Stimulated activated naive CD8-positive, alpha-beta T cell treated with anti-CD3 and anti-CD28 coated beads, Interleukin-15, Interleukin-2, amounts not matched to agents 100 ng/mL and 50 ng/mL, for 24 hours (primary cell): ENCODE measurements around the gene GABARAPL2.
A peak's percentile ranks its signal among the peaks of the same experiment; 100 is the strongest.

Source experiments
- H3K27ac Mint-ChIP-seq: one replicate; pipeline ENCODE4 v1.8.0; 2021; ENCODE audit warnings: mild to moderate bottlenecking, mixed read lengths
- H3K27me3 Mint-ChIP-seq: one replicate; pipeline ENCODE4 v1.8.0; 2021; ENCODE audit warnings: mixed read lengths
- H3K36me3 Mint-ChIP-seq: one replicate; pipeline ENCODE4 v1.8.0; 2021; ENCODE audit warnings: low read depth, mixed read lengths
- H3K4me1 Mint-ChIP-seq: one replicate; pipeline ENCODE4 v1.8.0; 2021; ENCODE audit warnings: low read depth, mixed read lengths
- H3K4me3 Mint-ChIP-seq: one replicate; pipeline ENCODE4 v1.8.0; 2021; ENCODE audit warnings: mild to moderate bottlenecking, mixed read lengths
- H3K9me3 Mint-ChIP-seq: one replicate; pipeline ENCODE4 v1.8.0; 2021; ENCODE audit warnings: mixed read lengths

Gene GABARAPL2

GRCh38 chr16:75593825-75594820 lies 27.9 kb downstream of the GABARAPL2 start:
- peak overlapping the region; percentile 3 for H3K4me3 Mint-ChIP-seq
- peak overlapping the region; percentile 72 for H3K27ac Mint-ChIP-seq
- H3K36me3 Mint-ChIP-seq, result peaks cover 27% of the 10 kb centered on the region
- no peaks in the 10 kb centered on the region for H3K27me3 Mint-ChIP-seq
- peaks cover 13% of the 10 kb centered on the region for H3K4me1 Mint-ChIP-seq
- no peaks in the 10 kb centered on the region for H3K9me3 Mint-ChIP-seq

- Mint-ChIP-seq H3K4me1 (peaks cover 10% of the 10 kb centered on the region), H3K36me3 (peaks cover 66% of the 10 kb centered on the region), H3K9me3 (peaks cover 9% of the 10 kb centered on the region), H3K27me3 (no peaks in the 10 kb centered on the region), H3K27ac (no peak overlapping the region), H3K4me3 (no peak overlapping the region)
Observed at GRCh38 chr16:75599452-75600277, 33.5 kb downstream of the GABARAPL2 start.

- Mint-ChIP-seq H3K4me1 (peaks cover 7% of the 10 kb centered on the region), H3K36me3 (peaks cover 64% of the 10 kb centered on the region), H3K4me3 (no peak overlapping the region), H3K9me3 (peaks cover 9% of the 10 kb centered on the region), H3K27me3 (no peaks in the 10 kb centered on the region), H3K27ac (no peak overlapping the region)
Observed at GRCh38 chr16:75603241-75603640, 37.1 kb downstream of the GABARAPL2 start.

GRCh38 chr16:75606507-75606906 lies 40.3 kb downstream of the GABARAPL2 start:
- Mint-ChIP-seq H3K27ac (no peak overlapping the region), H3K27me3 (no peaks in the 10 kb centered on the region), H3K4me3 (no peak overlapping the region), H3K9me3 (peaks cover 9% of the 10 kb centered on the region), H3K36me3 (peaks cover 61% of the 10 kb centered on the region), H3K4me1 (peaks cover 7% of the 10 kb centered on the region)

DNA sequence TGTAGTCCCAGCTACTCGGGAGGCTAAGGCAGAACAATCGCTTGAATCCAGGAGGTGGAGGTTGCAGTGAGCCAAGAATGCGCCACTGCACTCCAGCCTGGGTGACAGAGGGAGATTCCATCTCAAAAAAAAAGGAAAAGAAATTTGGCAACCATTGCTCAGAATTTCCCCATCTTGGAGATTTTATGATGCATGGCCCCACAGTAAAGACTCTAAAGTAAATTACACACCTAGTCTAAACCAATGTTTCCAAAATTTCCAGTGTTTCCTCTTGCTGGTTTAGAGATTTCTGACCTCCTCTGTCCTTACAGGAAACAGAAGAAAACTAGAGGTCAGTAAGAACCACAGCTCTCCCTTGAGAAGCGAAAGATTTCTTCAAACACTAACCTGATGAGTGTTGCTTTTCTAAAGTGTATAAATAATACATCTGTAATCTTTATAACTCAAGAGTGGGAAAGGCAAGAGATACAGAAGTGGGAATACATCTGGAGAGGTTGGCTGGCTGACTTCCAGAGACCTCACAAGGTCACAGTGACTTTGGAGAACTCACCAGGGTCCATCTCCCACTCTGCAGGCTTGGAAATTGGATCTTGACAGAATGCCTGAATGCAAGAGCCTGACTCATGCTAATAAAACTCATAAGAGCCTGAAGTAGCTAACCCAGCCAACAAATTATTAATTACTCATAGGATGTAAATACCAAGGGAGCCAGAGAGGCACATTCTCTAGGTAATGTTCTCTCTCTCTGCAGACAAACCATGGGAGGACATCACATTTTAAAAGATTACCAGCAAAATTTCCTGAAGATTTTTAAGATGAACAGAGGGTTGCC lies 48.1 kb downstream of the GABARAPL2 start:
- peaks cover 74% of the 10 kb centered on the region for H3K36me3 Mint-ChIP-seq

GRCh38 chr16:75615619-75616018 lies 49.4 kb downstream of the GABARAPL2 start:
- Mint-ChIP-seq H3K27ac (no peak overlapping the region), H3K9me3 (no peaks in the 10 kb centered on the region)

More for the DNA sequence above, 48.1 kb downstream of the GABARAPL2 start:
- no peaks in the 10 kb centered on the region for H3K27me3 Mint-ChIP-seq
- H3K4me3 Mint-ChIP-seq, result no peak overlapping the region
- no peak overlapping the region for H3K27ac Mint-ChIP-seq
- H3K4me1 Mint-ChIP-seq, result peaks cover 6% of the 10 kb centered on the region
- H3K9me3 Mint-ChIP-seq, result no peaks in the 10 kb centered on the region

DNA sequence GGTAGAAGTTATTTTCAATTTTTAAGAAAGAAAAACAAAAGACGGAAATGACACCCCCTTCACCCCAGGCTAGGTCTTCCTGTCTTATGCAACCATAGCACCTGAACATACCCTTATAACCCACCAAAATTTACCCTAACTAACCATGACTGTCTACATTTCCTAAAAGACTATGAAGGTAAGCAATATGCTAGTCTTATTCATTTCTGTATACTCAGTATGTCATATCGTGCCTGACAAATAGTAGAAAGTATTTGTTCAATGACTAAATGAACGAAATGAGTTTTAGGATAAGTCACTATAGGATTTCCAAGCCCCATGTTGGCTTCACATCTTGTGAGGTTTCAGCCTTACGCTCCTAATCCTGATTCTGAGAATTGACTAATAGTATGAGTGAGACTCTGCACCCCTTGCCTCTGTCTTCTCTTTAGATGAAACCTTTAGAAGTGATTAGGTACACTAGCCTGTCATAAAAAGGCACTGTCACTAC lies 50.4 kb downstream of the GABARAPL2 start:
- H3K27ac Mint-ChIP-seq, result peak overlapping the region; percentile 6
- H3K4me1 Mint-ChIP-seq, result peaks cover 23% of the 10 kb centered on the region
- peaks cover 75% of the 10 kb centered on the region for H3K36me3 Mint-ChIP-seq
- no peaks in the 10 kb centered on the region for H3K27me3 Mint-ChIP-seq
- H3K9me3 Mint-ChIP-seq, result no peaks in the 10 kb centered on the region
- H3K4me3 Mint-ChIP-seq, result no peak overlapping the region

More at GRCh38 chr16:75615619-75616018, 49.4 kb downstream of the GABARAPL2 start:
- Mint-ChIP-seq H3K4me3 (no peak overlapping the region), H3K4me1 (peaks cover 14% of the 10 kb centered on the region), H3K27me3 (no peaks in the 10 kb centered on the region), H3K36me3 (peaks cover 68% of the 10 kb centered on the region)

DNA sequence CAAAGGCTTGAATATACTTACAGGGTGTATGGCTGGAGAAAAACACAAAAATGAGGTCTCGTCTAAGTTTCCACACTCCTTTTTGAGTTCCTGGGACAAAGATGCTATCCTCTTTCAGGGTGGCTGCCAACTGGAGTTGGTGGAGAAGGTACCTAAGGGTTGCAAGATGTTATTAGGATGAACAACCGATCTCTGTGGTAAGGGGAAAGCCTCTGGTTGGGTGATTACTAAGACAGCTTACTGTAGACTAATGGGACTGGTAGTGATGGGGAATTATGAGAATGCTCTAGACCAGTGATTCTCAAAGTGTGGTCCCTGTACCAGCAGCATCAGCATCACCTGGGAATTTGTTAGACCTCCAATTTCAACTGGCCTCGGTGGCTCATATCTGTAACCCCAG lies 50.9 kb downstream of the GABARAPL2 start:
- Mint-ChIP-seq H3K27me3 (no peaks in the 10 kb centered on the region), H3K4me3 (no peak overlapping the region), H3K36me3 (peaks cover 73% of the 10 kb centered on the region), H3K27ac (peak overlapping the region; percentile 6), H3K4me1 (peaks cover 29% of the 10 kb centered on the region), H3K9me3 (no peaks in the 10 kb centered on the region)

- no peak overlapping the region for H3K27ac Mint-ChIP-seq
- no peaks in the 10 kb centered on the region for H3K9me3 Mint-ChIP-seq
- peaks cover 57% of the 10 kb centered on the region for H3K36me3 Mint-ChIP-seq
- peaks cover 33% of the 10 kb centered on the region for H3K4me1 Mint-ChIP-seq
- H3K27me3 Mint-ChIP-seq, result no peaks in the 10 kb centered on the region
- H3K4me3 Mint-ChIP-seq, result no peak overlapping the region
Observed at GRCh38 chr16:75618780-75619179, 52.6 kb downstream of the GABARAPL2 start.

DNA sequence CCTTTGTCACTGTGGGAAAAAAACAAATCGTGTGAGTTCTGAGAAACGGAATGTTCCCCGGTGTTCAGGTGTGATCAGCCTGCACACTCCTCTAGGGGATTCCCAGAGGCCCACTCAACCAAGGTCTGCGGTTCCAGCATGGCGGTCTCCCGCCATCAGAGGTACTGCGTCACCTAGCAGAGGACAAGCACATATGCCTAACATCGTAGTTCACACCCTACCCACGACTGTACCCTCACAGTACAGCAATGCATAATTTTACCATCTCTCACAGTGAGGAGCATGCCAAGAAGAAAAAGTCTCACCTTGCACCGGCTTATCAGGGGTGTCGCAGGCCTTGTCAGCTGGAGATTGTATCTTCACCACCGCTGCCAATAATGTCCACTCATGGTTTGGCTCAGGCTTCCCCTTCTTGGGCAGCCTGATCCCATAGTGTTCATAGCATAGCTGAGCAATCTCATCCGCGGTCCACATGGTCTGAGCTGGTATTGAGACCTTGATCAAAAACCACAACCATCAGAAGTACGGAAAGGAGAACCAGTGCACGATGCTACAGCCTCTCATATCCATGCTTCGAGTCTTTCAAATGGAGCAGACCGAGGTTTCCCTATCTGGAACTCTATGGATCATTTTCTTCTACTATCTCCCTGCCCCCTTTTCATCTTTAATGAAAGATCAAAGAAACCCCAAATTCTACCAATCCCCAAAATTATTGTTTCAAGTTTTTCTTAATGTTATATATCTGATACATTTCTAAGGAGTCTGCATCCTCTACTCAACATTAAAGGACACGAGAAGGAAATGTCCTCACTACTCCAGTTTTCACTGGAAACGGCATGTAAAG lies 54.4 kb downstream of the GABARAPL2 start:
- peaks cover 33% of the 10 kb centered on the region for H3K4me1 Mint-ChIP-seq
- H3K36me3 Mint-ChIP-seq, result peaks cover 51% of the 10 kb centered on the region
- H3K27ac Mint-ChIP-seq, result peak overlapping the region; percentile 71
- no peaks in the 10 kb centered on the region for H3K27me3 Mint-ChIP-seq
- no peaks in the 10 kb centered on the region for H3K9me3 Mint-ChIP-seq
- H3K4me3 Mint-ChIP-seq, result peak overlapping the region; percentile 32

- peaks cover 33% of the 10 kb centered on the region for H3K4me1 Mint-ChIP-seq
- H3K9me3 Mint-ChIP-seq, result no peaks in the 10 kb centered on the region
Observed at GRCh38 chr16:75621170-75621477, 54.9 kb downstream of the GABARAPL2 start.

DNA sequence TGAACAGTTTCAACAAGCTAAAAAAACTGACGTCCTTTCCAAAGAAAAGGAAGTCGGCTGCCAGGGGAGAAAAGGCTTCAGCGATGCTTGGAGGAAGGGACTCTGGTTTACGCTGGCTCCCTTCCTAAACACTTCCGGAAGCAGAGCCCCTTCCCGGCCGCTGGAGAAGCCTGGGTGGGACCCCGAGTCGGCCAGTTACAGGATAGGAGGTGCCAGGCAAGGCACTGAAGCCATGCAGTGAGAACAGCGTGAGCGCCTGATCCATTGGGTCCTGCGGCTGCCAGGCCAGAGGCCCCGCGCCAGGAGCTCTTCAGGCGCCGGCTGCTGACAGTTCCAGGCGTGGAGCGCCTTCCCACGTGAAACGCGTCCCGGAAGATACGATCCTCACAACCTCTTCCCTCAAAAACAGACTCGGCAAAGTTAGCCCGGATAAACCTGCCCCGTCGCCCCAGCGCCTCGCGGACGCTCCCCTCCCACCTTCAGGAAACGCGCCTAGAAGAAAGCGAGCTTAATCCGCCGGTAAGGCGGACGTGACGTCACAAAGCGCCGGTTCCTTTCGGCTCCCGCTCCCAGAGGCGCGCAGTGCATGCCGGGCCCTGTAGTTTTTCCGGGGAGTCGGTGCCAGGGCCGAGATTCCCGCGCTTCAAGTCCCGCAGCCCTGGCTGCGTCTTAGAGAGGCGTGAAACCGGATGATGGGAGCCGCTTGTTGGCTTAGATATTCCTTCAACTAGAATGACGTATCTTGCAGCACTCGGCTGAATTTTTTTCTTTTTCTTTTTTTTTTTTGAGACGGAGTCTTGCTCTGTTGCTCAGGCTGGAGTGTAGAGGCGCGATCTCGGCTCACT lies 56.8 kb downstream of the GABARAPL2 start, which contains the start of gene ADAT1:
Gene ADAT1 (minus strand): TSS at position 521 of the 845 bp plus-strand sequence. CDS start 2,482 bp downstream, outside the sequence.
- H3K4me1 Mint-ChIP-seq, result peaks cover 30% of the 10 kb centered on the region

More at GRCh38 chr16:75621170-75621477, 54.9 kb downstream of the GABARAPL2 start:
- Mint-ChIP-seq H3K4me3 (peak overlapping the region; percentile 96), H3K27ac (peak overlapping the region; percentile 71), H3K36me3 (peaks cover 52% of the 10 kb centered on the region), H3K27me3 (no peaks in the 10 kb centered on the region)

GRCh38 chr16:75624921-75625334 lies 58.7 kb downstream of the GABARAPL2 start:
- Mint-ChIP-seq H3K4me3 (no peak overlapping the region), H3K9me3 (no peaks in the 10 kb centered on the region), H3K27ac (no peak overlapping the region), H3K27me3 (no peaks in the 10 kb centered on the region), H3K4me1 (peaks cover 37% of the 10 kb centered on the region), H3K36me3 (peaks cover 64% of the 10 kb centered on the region)

More for the DNA sequence above, 56.8 kb downstream of the GABARAPL2 start, which contains the start of gene ADAT1:
- Mint-ChIP-seq H3K27me3 (no peaks in the 10 kb centered on the region), H3K9me3 (no peaks in the 10 kb centered on the region), H3K27ac (peak within 1 kb of the TSS; percentile 96), H3K4me3 (peak within 1 kb of the TSS; percentile 96), H3K36me3 (peaks cover 59% of the 10 kb centered on the region)
